GM12878 (cell line): ENCODE data around the gene RPS6KA5. TPM values are rescaled to one million over a fixed set of nuclear protein-coding genes. Genes with fewer than 3 reads are reported as not detected.
"Not testable (repeated sequence)": the region's sequence is repeated elsewhere in the genome, so short reads cannot be mapped to it uniquely, and the experiment has no call there.

Experiments used
- ATAC-seq: fragments of 200-7000 bp; cut with Tn5 transposase; 3 replicates; pipeline ENCODE4 v1.9.1; 2020; ENCODE audit warnings: mild to moderate bottlenecking, moderate library complexity
- BruUV-seq: library from RNA; stranded (reverse); fragments of 400-500 nt; replicated peaks from 2 replicates; lab custom pipeline; 2021; lab: Mats Ljungman, UMichigan
- CTCF ChIA-PET: fragments of 300-600 bp; sonication (Branson Sonifier 250); formaldehyde crosslinking; extraction: SDS; loops from one replicate; lab custom pipeline; 2021; ENCODE audit warnings: inconsistent platforms; lab: Yijun Ruan, JAX
- POLR2A ChIA-PET: fragments of 350-600 bp; formaldehyde crosslinking; extraction: SDS; loops from one replicate; lab custom pipeline; 2021; ENCODE audit warnings: inconsistent platforms; lab: Charles Lee
- RAD21 ChIA-PET: fragments of 300-600 bp; sonication (Branson Sonifier 250); formaldehyde crosslinking; loops from one replicate; lab custom pipeline; 2023; ENCODE audit warnings: antibody characterized with exemption; ENCODE audit not compliant: unreplicated experiment; lab: Charles Lee
- SMC1A ChIA-PET: fragments of 300-600 bp; sonication (Branson Sonifier 250); formaldehyde crosslinking; loops from one replicate; lab custom pipeline; 2023; ENCODE audit not compliant: unreplicated experiment, uncharacterized antibody; lab: Charles Lee
- DNase-seq: peaks from one replicate; pipeline ENCODE4 v3.0.0-alpha.2; 2011; ENCODE audit warnings: low read depth, low spot score
- FAIRE-seq: peaks from 3 replicates; lab custom pipeline; 2011; peaks lifted over from hg19 to GRCh38; lab: Jason Lieb, UNC
- H2AFZ ChIP-seq: 2 replicates; pipeline ENCODE4 v1.6.0; 2011; ENCODE audit warnings: low read depth, low read length, control low read depth; ENCODE audit not compliant: control insufficient read depth
- H3K27ac ChIP-seq: 2 replicates; pipeline ENCODE4 v1.5.1; 2011; ENCODE audit warnings: control low read depth; ENCODE audit not compliant: control insufficient read depth, insufficient read depth
- H3K27me3 ChIP-seq, 2 experiments: replicated peaks in 1 of 2; 2 replicates each; pipeline versions ENCODE4 v1.6.0 to v1.6.1; 2011; ENCODE audit warnings: low read length in 1 of 2; ENCODE audit not compliant: control insufficient read depth in 2 of 2, insufficient read depth in 2 of 2
- H3K36me3 ChIP-seq, 2 experiments: 2 replicates each; pipeline ENCODE4 v1.5.1; 2011; ENCODE audit warnings: low read length in 1 of 2; ENCODE audit not compliant: control insufficient read depth in 2 of 2, insufficient read depth in 2 of 2
- H3K4me1 ChIP-seq: 2 replicates; pipeline ENCODE4 v1.6.1; 2011; ENCODE audit warnings: mild to moderate bottlenecking, low read length, moderate library complexity, mixed read lengths; ENCODE audit not compliant: control insufficient read depth, insufficient read depth
- H3K4me2 ChIP-seq: 2 replicates; pipeline ENCODE4 v1.6.0; 2011; ENCODE audit warnings: control low read depth; ENCODE audit not compliant: control insufficient read depth, insufficient read depth
- H3K4me3 ChIP-seq: fragments of 200-600 bp; sonication (generic); 2 replicates; pipeline ENCODE4 v1.5.1; 2016
- H3K79me2 ChIP-seq: 2 replicates; pipeline ENCODE4 v1.6.0; 2011; ENCODE audit warnings: low read length; ENCODE audit not compliant: control insufficient read depth, insufficient read depth
- H3K9ac ChIP-seq: 2 replicates; pipeline ENCODE4 v1.8.0; 2011; ENCODE audit warnings: low read length, control low read depth, mixed read lengths; ENCODE audit not compliant: control insufficient read depth, insufficient read depth
- H3K9me3 ChIP-seq: replicated peaks from 3 replicates; pipeline ENCODE4 v1.5.1; 2011; ENCODE audit warnings: mild to moderate bottlenecking, low read length; ENCODE audit not compliant: control insufficient read depth, insufficient read depth
- H4K20me1 ChIP-seq: 2 replicates; pipeline ENCODE4 v1.6.0; 2011; ENCODE audit not compliant: control insufficient read depth, insufficient read depth
- NFXL1 ChIP-seq: fragments of 450-650 bp; IDR thresholded peaks from 2 replicates; pipeline ENCODE4 v1.6.1; 2017; ENCODE audit warnings: antibody characterized with exemption, mild to moderate bottlenecking, borderline replicate concordance
- NR2C2 ChIP-seq: IDR thresholded peaks from 2 replicates; pipeline ENCODE4 v1.6.1; 2011; ENCODE audit warnings: borderline replicate concordance, low read depth; ENCODE audit not compliant: control insufficient read depth, insufficient read length
- RUNX3 ChIP-seq: IDR thresholded peaks from 2 replicates; pipeline ENCODE4 v1.6.1; 2012; ENCODE audit warnings: low read length, inconsistent platforms
- SMAD5 ChIP-seq: IDR thresholded peaks from 2 replicates; pipeline ENCODE4 v1.6.1; 2016; ENCODE audit warnings: antibody characterized with exemption, low read depth
- WGBS: methylation state at CpG from one replicate; pipeline ENCODE4 v1.1.6; 2016; ENCODE audit warnings: low lambda C conversion rate; ENCODE audit not compliant: insufficient replicate concordance, insufficient coverage; ENCODE audit errors: missing lambda C conversion rate; 5-methylcytosine and 5-hydroxymethylcytosine counted together
- in situ Hi-C: fragments of 300-500 bp; cut with MboI; formaldehyde crosslinking; loops from 9 replicates; pipeline ENCODE4 v1.14.3; 2018; ENCODE audit warnings: mixed read lengths
- intact Hi-C: fragments of 100-400 bp; cut with micrococcal nuclease; formaldehyde crosslinking; loops from one replicate; pipeline ENCODE4 v1.14.2; 2022; ENCODE audit not compliant: unreplicated experiment
- polyA plus RNA-seq, 11 experiments: library from polyadenylated mRNA; depleted of rRNA in 4 of 11; unstranded in 6 of 11; stranded (reverse) in 5 of 11; fragments of >200 nt; fragmentation: Nextera tagmentation in 4 of 11; fragmentation: Illumina TruSeq in 1 of 11; extraction: Ambion mirVana in 4 of 11; extraction: Trizol in 1 of 11; gene quantifications; 1 replicate in 1 of 11; 2 replicates in 10 of 11; pipeline versions ENCODE4 v1.2.1 to v1.2.3, GENCODE V29; 2011 to 2016; ENCODE audit warnings: inconsistent platforms in 2 of 11, missing spikeins in 2 of 11, low read depth in 1 of 11
- total RNA-seq, 4 experiments: library from RNA; depleted of rRNA in 3 of 4; stranded (reverse); fragments of >200 nt in 3 of 4; fragmentation: Illumina TruSeq in 1 of 4; extraction: Trizol in 1 of 4; gene quantifications; 2 replicates each; pipeline versions ENCODE4 v1.2.1 to v1.2.3, GENCODE V29; 2013 to 2021
- TF ChIP-seq, protein P1 (sequence below): fragments of 450-650 bp; conservative IDR thresholded peaks from 2 replicates; pipeline ENCODE4 v1.6.1; 2017; ENCODE audit warnings: mild to moderate bottlenecking, moderate library complexity
- TF ChIP-seq, protein P2 (sequence below): fragments of 450-650 bp; IDR thresholded peaks from 2 replicates; pipeline ENCODE4 v1.6.1; 2017; ENCODE audit warnings: mild to moderate bottlenecking, low read depth, inconsistent platforms; ENCODE audit not compliant: poor library complexity, severe bottlenecking
- TF ChIP-seq, protein P3 (sequence below): fragments of 450-650 bp; IDR thresholded peaks from 2 replicates; pipeline ENCODE4 v1.6.1; 2017; ENCODE audit warnings: mild to moderate bottlenecking, moderate library complexity
- TF ChIP-seq, protein P4 (sequence below): IDR thresholded peaks from 2 replicates; pipeline ENCODE4 v1.6.1; 2012; ENCODE audit warnings: low read depth, low read length, improper control_type of control experiment

Gene RPS6KA5
- total and polyA plus RNA-seq, 10 of the 15 experiments (the other 5 are each of a cell fraction or from before 2014, with no cell fraction given): 1.4 to 7.0 (median 3.7) TPM

DNA sequence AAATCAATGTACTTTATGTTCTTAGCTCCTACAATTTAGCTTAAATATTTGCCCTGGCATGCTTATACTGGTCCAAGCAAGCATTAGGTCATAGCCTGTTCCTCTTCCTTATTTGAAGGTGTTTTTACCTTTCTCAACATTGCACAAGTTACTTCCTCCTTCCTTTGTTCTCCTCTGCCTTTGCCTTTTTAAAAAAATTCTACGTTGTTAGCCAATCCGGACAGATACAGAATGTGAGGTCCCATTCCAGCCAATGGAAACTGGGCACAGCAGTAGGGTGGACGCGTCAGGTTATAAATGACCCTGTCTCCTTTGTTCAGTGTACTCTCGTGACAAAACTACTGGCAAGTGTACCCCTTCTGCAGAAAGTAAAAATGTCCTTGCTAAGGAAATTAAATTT lies 27.0 kb upstream of the RPS6KA5 start:
- H3K4me3 ChIP-seq, POLR2A ChIA-PET, H3K4me1 ChIP-seq, H3K4me2 ChIP-seq, ATAC-seq, in situ Hi-C loops, H3K9me3 ChIP-seq, intact Hi-C loops, FAIRE-seq, H3K36me3 ChIP-seq, BruUV-seq, H4K20me1 ChIP-seq, H3K27me3 ChIP-seq, DNase-seq, H2AFZ ChIP-seq, H3K27ac ChIP-seq, CTCF ChIA-PET, H3K79me2 ChIP-seq, H3K9ac ChIP-seq: not testable (repeated sequence)
- WGBS: 74% methylated on average over 5 of the region's 5 CpGs
- ChIA-PET SMC1A (interaction anchor here (1.2 kb wide), 1 partner anchor 51 kb away, joined by 3 read pairs; no protein-coding TSS in a partner anchor), RAD21 (interaction anchor here (0.6 kb wide), 1 partner anchor 9 kb away, joined by 3 read pairs; no protein-coding TSS in a partner anchor)

DNA sequence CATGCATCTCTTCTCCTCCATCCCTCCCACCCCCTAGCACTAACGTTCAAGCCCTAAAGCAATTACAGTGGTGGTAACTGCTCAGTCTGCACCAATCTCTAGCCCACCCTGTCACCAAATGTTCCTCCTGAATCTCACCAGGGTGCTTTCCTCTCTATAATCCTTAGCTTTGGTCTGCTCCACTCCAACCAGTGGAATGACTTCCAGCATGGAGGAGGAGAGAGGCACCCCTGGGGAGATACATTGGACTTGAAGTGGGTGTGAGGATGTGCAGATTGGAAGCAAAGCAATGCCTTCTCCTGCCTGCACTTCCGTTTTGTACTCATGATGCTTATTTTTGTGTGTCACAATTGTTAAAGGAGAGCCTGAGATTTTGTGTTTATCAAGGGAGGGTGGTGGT lies 24.1 kb upstream of the RPS6KA5 start:
- H3K4me3 ChIP-seq: no peak overlapping the region
- no peak for ATAC-seq
- POLR2A ChIA-PET: interaction anchor here (0.7 kb wide), 2 partner anchors 48 to 206 kb away, joined by 3 to 6 read pairs; no protein-coding TSS in a partner anchor
- no peak for FAIRE-seq
- no peaks in the 10 kb centered on the region for H3K79me2 ChIP-seq
- no peaks in the 10 kb centered on the region for H3K36me3 ChIP-seq
- H2AFZ ChIP-seq: no peak overlapping the region
- TF ChIP-seq, protein P1, sequence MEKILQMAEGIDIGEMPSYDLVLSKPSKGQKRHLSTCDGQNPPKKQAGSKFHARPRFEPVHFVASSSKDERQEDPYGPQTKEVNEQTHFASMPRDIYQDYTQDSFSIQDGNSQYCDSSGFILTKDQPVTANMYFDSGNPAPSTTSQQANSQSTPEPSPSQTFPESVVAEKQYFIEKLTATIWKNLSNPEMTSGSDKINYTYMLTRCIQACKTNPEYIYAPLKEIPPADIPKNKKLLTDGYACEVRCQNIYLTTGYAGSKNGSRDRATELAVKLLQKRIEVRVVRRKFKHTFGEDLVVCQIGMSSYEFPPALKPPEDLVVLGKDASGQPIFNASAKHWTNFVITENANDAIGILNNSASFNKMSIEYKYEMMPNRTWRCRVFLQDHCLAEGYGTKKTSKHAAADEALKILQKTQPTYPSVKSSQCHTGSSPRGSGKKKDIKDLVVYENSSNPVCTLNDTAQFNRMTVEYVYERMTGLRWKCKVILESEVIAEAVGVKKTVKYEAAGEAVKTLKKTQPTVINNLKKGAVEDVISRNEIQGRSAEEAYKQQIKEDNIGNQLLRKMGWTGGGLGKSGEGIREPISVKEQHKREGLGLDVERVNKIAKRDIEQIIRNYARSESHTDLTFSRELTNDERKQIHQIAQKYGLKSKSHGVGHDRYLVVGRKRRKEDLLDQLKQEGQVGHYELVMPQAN: no peak
- TF ChIP-seq, protein P2, sequence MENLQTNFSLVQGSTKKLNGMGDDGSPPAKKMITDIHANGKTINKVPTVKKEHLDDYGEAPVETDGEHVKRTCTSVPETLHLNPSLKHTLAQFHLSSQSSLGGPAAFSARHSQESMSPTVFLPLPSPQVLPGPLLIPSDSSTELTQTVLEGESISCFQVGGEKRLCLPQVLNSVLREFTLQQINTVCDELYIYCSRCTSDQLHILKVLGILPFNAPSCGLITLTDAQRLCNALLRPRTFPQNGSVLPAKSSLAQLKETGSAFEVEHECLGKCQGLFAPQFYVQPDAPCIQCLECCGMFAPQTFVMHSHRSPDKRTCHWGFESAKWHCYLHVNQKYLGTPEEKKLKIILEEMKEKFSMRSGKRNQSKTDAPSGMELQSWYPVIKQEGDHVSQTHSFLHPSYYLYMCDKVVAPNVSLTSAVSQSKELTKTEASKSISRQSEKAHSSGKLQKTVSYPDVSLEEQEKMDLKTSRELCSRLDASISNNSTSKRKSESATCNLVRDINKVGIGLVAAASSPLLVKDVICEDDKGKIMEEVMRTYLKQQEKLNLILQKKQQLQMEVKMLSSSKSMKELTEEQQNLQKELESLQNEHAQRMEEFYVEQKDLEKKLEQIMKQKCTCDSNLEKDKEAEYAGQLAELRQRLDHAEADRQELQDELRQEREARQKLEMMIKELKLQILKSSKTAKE: no peak
- TF ChIP-seq SMAD5 (no peak), NFXL1 (no peak), NR2C2 (no peak), RUNX3 (no peak)
- TF ChIP-seq, protein P3, sequence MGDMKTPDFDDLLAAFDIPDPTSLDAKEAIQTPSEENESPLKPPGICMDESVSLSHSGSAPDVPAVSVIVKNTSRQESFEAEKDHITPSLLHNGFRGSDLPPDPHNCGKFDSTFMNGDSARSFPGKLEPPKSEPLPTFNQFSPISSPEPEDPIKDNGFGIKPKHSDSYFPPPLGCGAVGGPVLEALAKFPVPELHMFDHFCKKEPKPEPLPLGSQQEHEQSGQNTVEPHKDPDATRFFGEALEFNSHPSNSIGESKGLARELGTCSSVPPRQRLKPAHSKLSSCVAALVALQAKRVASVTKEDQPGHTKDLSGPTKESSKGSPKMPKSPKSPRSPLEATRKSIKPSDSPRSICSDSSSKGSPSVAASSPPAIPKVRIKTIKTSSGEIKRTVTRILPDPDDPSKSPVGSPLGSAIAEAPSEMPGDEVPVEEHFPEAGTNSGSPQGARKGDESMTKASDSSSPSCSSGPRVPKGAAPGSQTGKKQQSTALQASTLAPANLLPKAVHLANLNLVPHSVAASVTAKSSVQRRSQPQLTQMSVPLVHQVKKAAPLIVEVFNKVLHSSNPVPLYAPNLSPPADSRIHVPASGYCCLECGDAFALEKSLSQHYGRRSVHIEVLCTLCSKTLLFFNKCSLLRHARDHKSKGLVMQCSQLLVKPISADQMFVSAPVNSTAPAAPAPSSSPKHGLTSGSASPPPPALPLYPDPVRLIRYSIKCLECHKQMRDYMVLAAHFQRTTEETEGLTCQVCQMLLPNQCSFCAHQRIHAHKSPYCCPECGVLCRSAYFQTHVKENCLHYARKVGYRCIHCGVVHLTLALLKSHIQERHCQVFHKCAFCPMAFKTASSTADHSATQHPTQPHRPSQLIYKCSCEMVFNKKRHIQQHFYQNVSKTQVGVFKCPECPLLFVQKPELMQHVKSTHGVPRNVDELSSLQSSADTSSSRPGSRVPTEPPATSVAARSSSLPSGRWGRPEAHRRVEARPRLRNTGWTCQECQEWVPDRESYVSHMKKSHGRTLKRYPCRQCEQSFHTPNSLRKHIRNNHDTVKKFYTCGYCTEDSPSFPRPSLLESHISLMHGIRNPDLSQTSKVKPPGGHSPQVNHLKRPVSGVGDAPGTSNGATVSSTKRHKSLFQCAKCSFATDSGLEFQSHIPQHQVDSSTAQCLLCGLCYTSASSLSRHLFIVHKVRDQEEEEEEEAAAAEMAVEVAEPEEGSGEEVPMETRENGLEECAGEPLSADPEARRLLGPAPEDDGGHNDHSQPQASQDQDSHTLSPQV: no peak
- TF ChIP-seq, protein P4, sequence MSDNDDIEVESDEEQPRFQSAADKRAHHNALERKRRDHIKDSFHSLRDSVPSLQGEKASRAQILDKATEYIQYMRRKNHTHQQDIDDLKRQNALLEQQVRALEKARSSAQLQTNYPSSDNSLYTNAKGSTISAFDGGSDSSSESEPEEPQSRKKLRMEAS: no peak
- CTCF ChIA-PET: no interaction called here
- H3K4me2 ChIP-seq: no peak overlapping the region
- H3K9ac ChIP-seq: no peak overlapping the region
- BruUV-seq: no TSS peak
- DNase-seq: no peak
- no peaks in the 10 kb centered on the region for H4K20me1 ChIP-seq
- H3K27ac ChIP-seq: no peak overlapping the region
- RAD21 ChIA-PET: no interaction called here
- SMC1A ChIA-PET: no interaction called here
- intact Hi-C loops: no loop called here
- H3K9me3 ChIP-seq: no peaks in the 10 kb centered on the region
- no peaks in the 10 kb centered on the region for H3K4me1 ChIP-seq
- no peaks in the 10 kb centered on the region; a peak in 1 of 4 replicates for H3K27me3 ChIP-seq
- in situ Hi-C loops: no loop called here
- WGBS: 54% methylated on average over 2 of the region's 2 CpGs
